ENCODE data around the gene ARL2BP.
A peak's percentile ranks its signal among the peaks of the same experiment; 100 is the strongest.
"Not testable (repeated sequence)": the region's sequence is repeated elsewhere in the genome, so short reads cannot be mapped to it uniquely, and the experiment has no call there.

ARL2BP gene

GRCh38 chr16:57244767-57245471 is at the start of gene ARL2BP:
Gene ARL2BP, plus strand, starts transcription at chr16:57245259. Its CDS starts 109 bp downstream, at chr16:57245368.
- DNase-seq (ENCODE audit: low spot score) = peak; percentile 98

- DNase-seq (ENCODE audit: low spot score) = no peak
Observed at GRCh38 chr16:57196286-57196685, 48.8 kb upstream of the ARL2BP start.

GRCh38 chr16:57196753-57197152 is 48.3 kb upstream of the ARL2BP start:
- no peak for DNase-seq (ENCODE audit: low spot score)

- DNase-seq (ENCODE audit: low spot score) = not testable (repeated sequence)
Observed at GRCh38 chr16:57200321-57200720, 44.7 kb upstream of the ARL2BP start.

- not testable (repeated sequence) for DNase-seq (ENCODE audit: low spot score)
Observed at GRCh38 chr16:57200926-57201325, 44.1 kb upstream of the ARL2BP start.

GRCh38 chr16:57202095-57202886 is 42.8 kb upstream of the ARL2BP start:
- DNase-seq (ENCODE audit: low spot score) = no peak

GRCh38 chr16:57203451-57203850 is 41.6 kb upstream of the ARL2BP start:
- DNase-seq (ENCODE audit: low spot score) = no peak

GRCh38 chr16:57204675-57205074 is 40.4 kb upstream of the ARL2BP start:
- no peak for DNase-seq (ENCODE audit: low spot score)

GRCh38 chr16:57208926-57209325 is 36.1 kb upstream of the ARL2BP start:
- no peak for DNase-seq (ENCODE audit: low spot score)

GRCh38 chr16:57209780-57210179 is 35.3 kb upstream of the ARL2BP start:
- DNase-seq (ENCODE audit: low spot score) = no peak

- DNase-seq (ENCODE audit: low spot score) = no peak
Observed at GRCh38 chr16:57213462-57213861, 31.6 kb upstream of the ARL2BP start.

- no peak for DNase-seq (ENCODE audit: low spot score)
Observed at GRCh38 chr16:57216968-57217367, 28.1 kb upstream of the ARL2BP start.

GRCh38 chr16:57223057-57223456 is 22.0 kb upstream of the ARL2BP start:
- DNase-seq (ENCODE audit: low spot score) = no peak

- no peak for DNase-seq (ENCODE audit: low spot score)
Observed at GRCh38 chr16:57224651-57225335, 20.3 kb upstream of the ARL2BP start.

- DNase-seq (ENCODE audit: low spot score) = no peak
Observed at GRCh38 chr16:57225978-57226377, 19.1 kb upstream of the ARL2BP start.

- DNase-seq (ENCODE audit: low spot score) = no peak
Observed at GRCh38 chr16:57226701-57227621, 18.1 kb upstream of the ARL2BP start.

- DNase-seq (ENCODE audit: low spot score) = no peak
Observed at GRCh38 chr16:57229079-57229478, 16.0 kb upstream of the ARL2BP start.

- DNase-seq (ENCODE audit: low spot score) = no peak
Observed at GRCh38 chr16:57231821-57232350, 13.2 kb upstream of the ARL2BP start.

GRCh38 chr16:57233944-57234706 is 10.9 kb upstream of the ARL2BP start:
- DNase-seq (ENCODE audit: low spot score) = no peak

GRCh38 chr16:57234707-57235092 is 10.4 kb upstream of the ARL2BP start:
- no peak for DNase-seq (ENCODE audit: low spot score)

Measured in CD4-positive, alpha-beta T cell treated with Interleukin-15 for 4 hours (primary cell).